PC-3 (cell line): ENCODE data around the gene IL1RAPL2. TPM values are rescaled to one million over a fixed set of nuclear protein-coding genes. Genes with fewer than 3 reads are reported as not detected.

Source experiments
- ATAC-seq: fragments of 200-7000 bp; cut with Tn5 transposase; 2 replicates; pipeline ENCODE4 v1.9.1; 2020; ENCODE audit warnings: mild to moderate bottlenecking, moderate library complexity
- BruUV-seq: library from RNA; stranded (reverse); fragments of 400-500 nt; replicated peaks from 2 replicates; lab custom pipeline; 2021; lab: Mats Ljungman, UMichigan
- CTCF ChIA-PET: fragments of 300-600 bp; sonication (Branson Sonifier 250); formaldehyde crosslinking; loops from one replicate; lab custom pipeline; 2022; ENCODE audit warnings: antibody characterized with exemption; lab: Charles Lee
- POLR2A ChIA-PET: fragments of 300-600 bp; sonication (Branson Sonifier 250); formaldehyde crosslinking; loops from one replicate; lab custom pipeline; 2022; ENCODE audit warnings: antibody characterized with exemption; ENCODE audit not compliant: unreplicated experiment; lab: Charles Lee
- DNase-seq: peaks from one replicate; pipeline ENCODE4 v3.0.0-alpha.2; 2015
- H2AFZ ChIP-seq: fragments of 300-600 bp; sonication (generic); 2 replicates; pipeline ENCODE4 v1.6.0; 2016; ENCODE audit warnings: antibody characterized with exemption, low read length
- H3F3A ChIP-seq: fragments of 300-600 bp; sonication (generic); one replicate; pipeline ENCODE4 v1.6.0; 2017; ENCODE audit warnings: antibody characterized with exemption, low read length, control low read depth, mild to moderate bottlenecking; ENCODE audit not compliant: unreplicated experiment
- H3K27ac ChIP-seq: fragments of 300-600 bp; sonication (generic); 2 replicates; pipeline ENCODE4 v1.5.1; 2016; ENCODE audit warnings: mild to moderate bottlenecking, low read length
- H3K27me3 ChIP-seq: fragments of 300-600 bp; sonication (generic); 2 replicates; pipeline ENCODE4 v1.6.1; 2016; ENCODE audit warnings: low read length, mixed read lengths
- H3K36me3 ChIP-seq: fragments of 300-600 bp; sonication (generic); 2 replicates; pipeline ENCODE4 v1.6.1; 2016; ENCODE audit warnings: low read depth, mixed run types, low read length, mixed read lengths
- H3K4me1 ChIP-seq: fragments of 300-600 bp; sonication (generic); 2 replicates; pipeline ENCODE4 v1.5.1; 2016; ENCODE audit warnings: low read length; ENCODE audit not compliant: insufficient read depth
- H3K4me2 ChIP-seq: fragments of 300-600 bp; sonication (generic); 2 replicates; pipeline ENCODE4 v1.6.0; 2016; ENCODE audit warnings: low read length
- H3K4me3 ChIP-seq: fragments of 300-600 bp; sonication (generic); 2 replicates; pipeline ENCODE4 v1.5.1; 2016; ENCODE audit warnings: mild to moderate bottlenecking, low read length, mixed read lengths
- H3K79me2 ChIP-seq: fragments of 300-600 bp; sonication (generic); 2 replicates; pipeline ENCODE4 v1.6.1; 2017; ENCODE audit warnings: low read length, mixed read lengths
- H3K9ac ChIP-seq: fragments of 300-600 bp; sonication (generic); 2 replicates; pipeline ENCODE4 v1.6.0; 2016; ENCODE audit warnings: mild to moderate bottlenecking, low read length
- H3K9me2 ChIP-seq: fragments of 300-600 bp; sonication (generic); replicated peaks from 2 replicates; pipeline ENCODE4 v1.6.1; 2016; ENCODE audit warnings: mixed run types, low read length, mixed read lengths
- H3K9me3 ChIP-seq: fragments of 300-600 bp; sonication (generic); 2 replicates; pipeline ENCODE4 v1.6.1; 2016; ENCODE audit warnings: low read length, mixed read lengths
- H4K20me1 ChIP-seq: fragments of 300-600 bp; sonication (generic); 2 replicates; pipeline ENCODE4 v1.6.1; 2016; ENCODE audit warnings: low read length, mixed read lengths
- CTCF ChIP-seq: fragments of 300-600 bp; sonication (generic); conservative IDR thresholded peaks from 2 replicates; pipeline ENCODE4 v1.5.1; 2017; ENCODE audit warnings: antibody characterized with exemption, low read depth, mild to moderate bottlenecking, low read length
- EZH2 ChIP-seq: fragments of 300-600 bp; sonication (generic); IDR thresholded peaks from one replicate; pipeline ENCODE4 v1.6.1; 2017; ENCODE audit warnings: antibody characterized with exemption, mild to moderate bottlenecking, low read length; ENCODE audit not compliant: unreplicated experiment
- EZH2phosphoT487 ChIP-seq: fragments of 300-600 bp; sonication (generic); IDR thresholded peaks from 2 replicates; pipeline ENCODE4 v1.6.1; 2018; ENCODE audit warnings: mild to moderate bottlenecking, antibody characterized with exemption, low read length, borderline replicate concordance
- intact Hi-C: fragments of 100-400 bp; cut with micrococcal nuclease; formaldehyde crosslinking; loops from 2 replicates; pipeline ENCODE4 v1.9.0; 2023
- total RNA-seq: library from RNA; depleted of rRNA; stranded (reverse); fragments of >200 nt; gene quantifications from 2 replicates; pipeline ENCODE4 v1.2.3, GENCODE V29; 2014

The IL1RAPL2 gene
- total RNA-seq, 1 experiment from 2014 or later, result 0.62 TPM

DNA sequence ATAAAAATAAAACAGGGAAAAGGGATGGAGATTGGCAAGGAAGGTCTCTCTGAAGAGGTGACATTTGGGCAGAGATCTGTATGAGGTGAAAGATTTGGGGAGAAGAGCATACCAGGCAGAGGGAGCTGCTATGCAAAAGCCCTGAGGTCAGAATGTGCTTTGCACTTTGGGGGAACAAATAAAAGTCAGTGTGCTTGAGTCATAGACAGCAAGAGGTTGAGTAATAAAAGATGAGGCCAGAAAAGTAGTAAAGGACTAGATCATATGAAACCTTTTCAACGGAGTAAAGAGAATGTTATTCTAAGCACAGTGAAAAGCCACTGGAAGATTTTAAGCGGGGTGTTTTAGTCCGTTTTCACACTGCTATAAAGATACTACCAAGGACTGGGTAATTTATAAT is 731.0 kb downstream of the IL1RAPL2 start:
- H3K4me2 ChIP-seq, result no peak overlapping the region
- ATAC-seq, result no peak
- TF ChIP-seq EZH2phosphoT487 (no peak), EZH2 (no peak), CTCF (no peak)
- no peak overlapping the region for H3K27ac ChIP-seq
- H3F3A ChIP-seq, result no peaks in the 10 kb centered on the region
- H3K36me3 ChIP-seq, result no peaks in the 10 kb centered on the region
- no peaks in the 10 kb centered on the region for H3K9me3 ChIP-seq
- peak; percentile 30 for DNase-seq
- CTCF ChIA-PET, result no interaction called here
- no peak overlapping the region for H3K4me3 ChIP-seq
- intact Hi-C loops, result no loop called here
- no peaks in the 10 kb centered on the region for H3K9me2 ChIP-seq
- POLR2A ChIA-PET, result no interaction called here
- H2AFZ ChIP-seq, result no peak overlapping the region
- no peaks in the 10 kb centered on the region for H4K20me1 ChIP-seq
- BruUV-seq, result no TSS peak
- H3K79me2 ChIP-seq, result no peaks in the 10 kb centered on the region
- H3K27me3 ChIP-seq, result no peaks in the 10 kb centered on the region
- peaks cover 6% of the 10 kb centered on the region; the same call in 1 of the 2 replicates for H3K4me1 ChIP-seq
- H3K9ac ChIP-seq, result no peak overlapping the region

GRCh38 chrX:105299286-105299685 is 733.3 kb downstream of the IL1RAPL2 start:
- no peak for TF ChIP-seq CTCF
- no peak for TF ChIP-seq EZH2
- no peak for TF ChIP-seq EZH2phosphoT487
- Histone ChIP-seq H3K4me1 (peaks cover 6% of the 10 kb centered on the region; the same call in 1 of the 2 replicates), H3K27ac (no peak overlapping the region), H3K4me2 (no peak overlapping the region), H3F3A (no peaks in the 10 kb centered on the region), H3K27me3 (no peaks in the 10 kb centered on the region), H3K36me3 (no peaks in the 10 kb centered on the region), H3K9ac (no peak overlapping the region), H3K79me2 (no peaks in the 10 kb centered on the region), H2AFZ (no peak overlapping the region), H3K9me3 (no peaks in the 10 kb centered on the region), H3K4me3 (no peak overlapping the region), H4K20me1 (no peaks in the 10 kb centered on the region), H3K9me2 (no peaks in the 10 kb centered on the region)
- ChIA-PET POLR2A (no interaction called here), CTCF (no interaction called here)
- DNase-seq, result no peak
- BruUV-seq, result no TSS peak
- intact Hi-C loops, result no loop called here
- no peak for ATAC-seq

DNA sequence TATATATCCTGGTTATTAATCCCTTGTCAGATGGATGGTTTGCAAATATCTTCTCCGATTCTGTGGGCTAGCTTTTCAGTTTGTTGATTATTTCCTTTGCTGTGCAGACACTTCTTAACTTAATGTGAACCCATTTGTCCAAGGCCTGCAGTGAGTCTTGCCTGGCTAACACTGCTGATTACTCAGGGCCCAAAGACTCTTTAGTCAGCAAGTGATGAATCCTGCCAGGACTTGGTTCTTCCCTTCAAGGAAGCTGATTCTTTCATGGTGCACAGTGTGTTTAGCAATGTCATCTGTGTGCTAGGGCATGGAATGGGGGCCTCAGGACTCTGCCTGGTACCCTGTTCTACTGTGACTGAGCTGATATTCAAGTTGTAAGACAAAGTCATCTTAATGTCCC is 736.2 kb downstream of the IL1RAPL2 start:
- TF ChIP-seq EZH2, result no peak
- TF ChIP-seq CTCF, result no peak
- TF ChIP-seq EZH2phosphoT487, result no peak
- POLR2A ChIA-PET, result no interaction called here
- no TSS peak for BruUV-seq
- H3K4me3 ChIP-seq, result no peak overlapping the region
- no peak overlapping the region for H3K9ac ChIP-seq
- no peak overlapping the region for H2AFZ ChIP-seq
- H3K9me3 ChIP-seq, result no peaks in the 10 kb centered on the region
- H3K9me2 ChIP-seq, result no peaks in the 10 kb centered on the region
- CTCF ChIA-PET, result no interaction called here
- no peaks in the 10 kb centered on the region for H3K27me3 ChIP-seq
- H4K20me1 ChIP-seq, result no peaks in the 10 kb centered on the region
- intact Hi-C loops, result no loop called here
- peak; percentile 10 for DNase-seq
- no peak for ATAC-seq
- H3K27ac ChIP-seq, result no peak overlapping the region
- H3F3A ChIP-seq, result no peaks in the 10 kb centered on the region
- H3K4me1 ChIP-seq, result 0 out of 2 replicates have a peak, but pooled peaks cover 3% of the 10 kb centered on the region
- H3K79me2 ChIP-seq, result no peaks in the 10 kb centered on the region
- H3K4me2 ChIP-seq, result no peak overlapping the region
- H3K36me3 ChIP-seq, result no peaks in the 10 kb centered on the region
